Measurements from ENCODE around the gene CRYM. TPM values are rescaled to one million over a fixed set of nuclear protein-coding genes. Genes with fewer than 3 reads are reported as not detected.

CRYM gene
- total RNA-seq (2014; rRNA removed; shearing (Covaris generic)), result 0.16 TPM in 1 of 2 replicates, not detected in the other

DNA sequence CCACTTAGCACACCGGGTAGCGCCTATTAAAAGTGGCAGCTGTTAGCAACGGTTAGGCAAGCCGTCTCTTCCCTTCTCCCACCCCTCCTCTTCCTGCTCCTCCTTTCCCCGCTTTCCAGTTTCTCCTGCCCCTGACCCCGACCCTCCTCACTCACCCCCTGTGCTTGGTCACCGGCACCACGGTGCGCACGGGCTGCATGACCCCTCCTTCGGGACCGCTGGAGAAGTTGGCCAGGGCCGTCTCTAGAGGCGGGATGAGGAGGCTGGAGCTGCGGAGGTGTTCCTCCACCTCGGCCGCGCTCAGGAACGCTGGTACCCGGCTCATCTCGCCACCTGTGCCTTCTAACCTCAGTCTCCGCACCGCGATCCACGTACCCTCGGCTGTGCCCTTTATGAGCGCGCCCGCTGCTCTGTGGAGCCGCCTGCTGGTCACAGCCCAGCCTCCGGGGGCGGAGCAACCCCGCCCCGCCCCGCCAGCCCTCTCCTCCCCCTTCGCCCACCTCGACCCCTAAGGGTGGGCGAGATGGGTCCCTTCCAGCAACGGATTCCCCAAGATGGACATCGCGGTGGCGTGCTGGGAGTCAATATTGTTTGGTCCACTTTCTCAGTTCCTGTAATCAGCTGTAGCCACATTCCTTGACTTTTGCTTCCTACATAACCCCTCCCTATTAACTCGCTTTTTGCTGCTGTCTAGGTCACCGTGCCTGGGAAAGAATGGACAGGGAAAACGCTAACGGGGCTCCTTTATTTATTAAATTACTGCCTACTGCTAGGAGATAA, at the start of gene CRYM:
CRYM (minus strand) TSS at position 364 of the 780 bp plus-strand sequence; CDS start at position 325, 39 bp downstream.

DNA sequence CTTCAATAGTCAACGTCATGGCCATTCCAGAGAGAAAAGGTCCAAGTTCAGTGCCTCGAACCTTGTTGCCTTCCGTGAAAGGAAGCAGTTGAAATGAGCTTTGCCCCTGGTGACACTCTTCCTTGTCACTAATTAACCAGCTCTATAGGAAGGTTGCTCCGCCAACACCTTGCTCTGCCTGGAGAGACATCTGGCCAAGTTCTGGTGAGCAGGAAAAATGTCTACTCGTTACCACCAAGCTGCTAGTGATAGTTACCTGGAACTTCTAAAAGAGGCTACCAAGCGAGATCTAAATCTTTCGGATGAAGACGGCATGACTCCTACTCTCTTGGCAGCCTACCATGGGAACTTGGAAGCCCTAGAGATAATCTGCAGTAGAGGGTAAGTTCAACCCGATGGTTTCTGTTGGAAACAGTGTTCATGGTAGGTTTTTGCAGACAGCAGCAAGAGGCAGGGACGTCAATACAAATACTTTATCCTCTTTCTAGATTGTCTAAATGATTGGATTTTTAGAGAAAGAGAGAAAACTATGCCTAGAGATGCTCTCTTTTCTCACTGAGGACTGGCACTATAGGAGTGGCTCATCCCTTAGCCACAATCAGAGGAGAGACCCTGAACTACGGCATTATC, 44.5 kb downstream of the CRYM start, which contains the start of gene ANKS4B:
ANKS4B (plus strand) TSS at position 179 of the 630 bp plus-strand sequence; CDS start at position 218, 39 bp downstream.

GRCh38 chr16:21211486-21211885, 66.6 kb downstream of the CRYM start, which contains the start of gene ZP2:
ZP2 (minus strand) TSS chr16:21211574; CDS start chr16:21211547, 27 bp downstream.

Other genes starting within 250 kb of the CRYM start
- 0.15 TPM in 1 of 2 replicates, not detected in the other for gene DNAH3, start 127.4 kb downstream of the CRYM start, total RNA-seq (2014; rRNA removed; shearing (Covaris generic))
- gene LDAF1, start 119.6 kb downstream of the CRYM start, total RNA-seq (2014; rRNA removed; shearing (Covaris generic)), result 0.26 and 1.3 TPM in 2 replicates
- gene ZP2, start 66.7 kb downstream of the CRYM start, total RNA-seq (2014; rRNA removed; shearing (Covaris generic)), result not detected in 2 replicates
- gene ANKS4B, start 44.6 kb downstream of the CRYM start, total RNA-seq (2014; rRNA removed; shearing (Covaris generic)), result not detected in 2 replicates

Data from A375 (cell line).